Epidermal melanocyte (primary cell): ENCODE data around the gene TEX35.

Source experiments
- DNase-seq: peaks from one replicate; pipeline ENCODE4 v3.0.0; 2011; ENCODE audit warnings: low spot score; ENCODE audit not compliant: insufficient read length

Gene TEX35

GRCh38 chr1:178516110-178516509 is 3.2 kb downstream of the TEX35 start:
- no peak for DNase-seq

GRCh38 chr1:178518894-178519293 is 6.0 kb downstream of the TEX35 start:
- DNase-seq = no peak

GRCh38 chr1:178520803-178521202 is 7.9 kb downstream of the TEX35 start:
- no peak for DNase-seq

- DNase-seq = no peak
Observed at GRCh38 chr1:178521241-178521640, 8.3 kb downstream of the TEX35 start.

GRCh38 chr1:178527117-178527516 is 14.2 kb downstream of the TEX35 start:
- DNase-seq = no peak

GRCh38 chr1:178528228-178528952 is 15.5 kb downstream of the TEX35 start:
- DNase-seq = no peak

- no peak for DNase-seq
Observed at GRCh38 chr1:178528953-178529335, 16.0 kb downstream of the TEX35 start.

- DNase-seq = no peak
Observed at GRCh38 chr1:178529364-178530036, 16.6 kb downstream of the TEX35 start.

GRCh38 chr1:178530037-178530402 is 17.1 kb downstream of the TEX35 start:
- no peak for DNase-seq

- DNase-seq = no peak
Observed at GRCh38 chr1:178530502-178530901, 17.6 kb downstream of the TEX35 start.

- no peak for DNase-seq
Observed at GRCh38 chr1:178531887-178532286, 19.0 kb downstream of the TEX35 start.

- DNase-seq = peak; percentile 84
Observed at GRCh38 chr1:178532392-178532791, 19.5 kb downstream of the TEX35 start.

- DNase-seq = no peak
Observed at GRCh38 chr1:178533121-178533946, 20.4 kb downstream of the TEX35 start.

- DNase-seq = no peak
Observed at GRCh38 chr1:178534137-178534868, 21.4 kb downstream of the TEX35 start.

GRCh38 chr1:178536329-178536728 is 23.4 kb downstream of the TEX35 start:
- no peak for DNase-seq

- DNase-seq = peak; percentile 84
Observed at GRCh38 chr1:178536844-178537371, 24.0 kb downstream of the TEX35 start.

- DNase-seq = no peak
Observed at GRCh38 chr1:178537382-178538090, 24.6 kb downstream of the TEX35 start.

- no peak for DNase-seq
Observed at GRCh38 chr1:178538192-178538916, 25.4 kb downstream of the TEX35 start.

- no peak for DNase-seq
Observed at GRCh38 chr1:178539291-178539690, 26.4 kb downstream of the TEX35 start.

- DNase-seq = no peak
Observed at GRCh38 chr1:178540204-178540603, 27.3 kb downstream of the TEX35 start.
